Stimulated activated CD8-positive, alpha-beta memory T cell treated with anti-CD3 and anti-CD28 coated beads, Interleukin-4, amount 100 ng/mL, for 24 hours (primary cell): ENCODE measurements around the gene CDC25B.
A peak's percentile ranks its signal among the peaks of the same experiment; 100 is the strongest.

Experiments
- DNase-seq: peaks from one replicate; pipeline ENCODE4 v3.0.0-alpha.2; 2020; ENCODE audit warnings: low read depth

The CDC25B gene

DNA sequence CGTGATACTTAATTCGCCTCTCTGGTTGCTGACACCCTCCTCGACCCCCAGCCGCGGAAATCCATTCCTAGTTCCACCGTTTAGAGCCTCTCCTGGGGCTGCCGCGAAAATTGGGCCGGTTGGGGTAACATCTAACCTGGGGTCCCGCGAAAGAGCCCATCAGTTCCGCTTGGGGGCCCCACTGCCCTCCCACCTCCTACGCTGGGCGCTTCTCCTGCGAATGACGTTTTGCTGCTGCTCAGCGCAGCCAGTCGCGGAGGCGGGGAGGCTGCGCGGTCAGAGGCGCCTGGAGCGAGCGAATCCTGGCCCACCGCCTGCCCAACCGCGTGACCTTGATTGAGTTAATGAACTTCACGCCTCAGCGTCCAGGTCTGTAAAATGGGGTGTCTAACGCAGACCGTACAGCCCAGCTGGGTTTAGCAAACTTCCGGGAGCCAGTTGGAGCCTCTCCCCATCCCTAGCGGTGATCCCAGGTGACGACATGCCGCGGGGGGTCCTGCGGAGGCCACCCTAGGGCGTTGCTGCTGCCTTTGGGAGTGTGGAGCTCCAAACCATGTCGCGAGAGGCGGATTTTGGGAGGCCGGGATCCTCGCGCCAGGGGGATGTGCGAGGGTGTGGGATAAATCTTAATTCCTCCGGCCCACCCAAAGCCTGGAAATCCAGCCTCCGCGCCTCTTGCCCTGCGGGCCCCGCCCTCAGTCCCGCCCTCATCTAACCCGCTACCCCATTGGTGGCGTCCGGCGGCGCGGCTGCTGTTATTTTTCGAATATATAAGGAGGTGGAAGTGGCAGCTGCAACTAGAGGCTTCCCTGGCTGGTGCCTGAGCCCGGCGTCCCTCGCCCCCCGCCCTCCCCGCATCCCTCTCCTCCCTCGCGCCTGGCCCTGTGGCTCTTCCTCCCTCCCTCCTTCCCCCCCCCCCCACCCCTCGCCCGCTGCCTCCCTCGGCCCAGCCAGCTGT is at the start of gene CDC25B:
TSS of gene CDC25B (plus strand) at position 800 of the 958 bp plus-strand sequence. CDS start 222 bp downstream, outside the sequence.
- DNase-seq: peak; percentile 84

DNA sequence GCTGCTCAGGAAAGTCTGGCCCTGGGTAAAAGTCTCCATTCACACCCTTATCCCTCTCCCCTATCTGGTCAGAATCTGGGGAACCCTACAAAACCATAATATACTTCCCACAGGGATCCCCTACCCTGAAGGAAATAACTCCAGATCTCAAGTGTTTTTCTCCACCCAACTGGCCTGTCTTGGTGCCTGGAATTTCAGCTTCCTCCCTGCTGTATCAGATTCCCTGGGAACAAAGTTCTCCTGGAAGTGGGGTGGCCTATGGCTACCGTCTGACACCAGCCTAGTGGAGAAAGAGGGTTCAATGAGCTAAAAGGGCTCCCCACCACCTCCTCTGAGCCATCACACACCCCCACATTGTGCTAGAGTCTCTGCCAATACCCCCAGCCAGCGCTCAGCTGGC is 48.6 kb upstream of the CDC25B start:
- no peak for DNase-seq

DNA sequence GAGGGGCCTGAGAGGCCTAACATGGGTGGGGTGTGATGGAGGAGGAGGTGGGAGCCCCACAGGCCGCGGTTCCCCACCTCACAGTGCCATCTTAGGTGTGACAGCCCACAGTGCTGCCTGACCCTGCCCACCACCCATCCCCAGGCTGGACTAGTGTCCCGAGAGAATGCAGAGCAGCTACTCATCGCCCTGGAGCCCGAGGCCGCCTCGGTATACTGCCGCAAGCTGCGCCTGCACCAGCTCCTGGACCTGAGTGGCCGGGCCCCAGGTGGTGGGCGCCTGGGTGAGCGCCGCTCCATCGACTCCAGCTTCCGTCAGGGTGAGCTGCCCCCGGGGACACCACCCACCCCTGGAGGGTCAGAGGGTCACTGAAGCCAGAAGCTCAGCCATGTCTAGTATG is 48.0 kb upstream of the CDC25B start:
- DNase-seq: no peak

DNA sequence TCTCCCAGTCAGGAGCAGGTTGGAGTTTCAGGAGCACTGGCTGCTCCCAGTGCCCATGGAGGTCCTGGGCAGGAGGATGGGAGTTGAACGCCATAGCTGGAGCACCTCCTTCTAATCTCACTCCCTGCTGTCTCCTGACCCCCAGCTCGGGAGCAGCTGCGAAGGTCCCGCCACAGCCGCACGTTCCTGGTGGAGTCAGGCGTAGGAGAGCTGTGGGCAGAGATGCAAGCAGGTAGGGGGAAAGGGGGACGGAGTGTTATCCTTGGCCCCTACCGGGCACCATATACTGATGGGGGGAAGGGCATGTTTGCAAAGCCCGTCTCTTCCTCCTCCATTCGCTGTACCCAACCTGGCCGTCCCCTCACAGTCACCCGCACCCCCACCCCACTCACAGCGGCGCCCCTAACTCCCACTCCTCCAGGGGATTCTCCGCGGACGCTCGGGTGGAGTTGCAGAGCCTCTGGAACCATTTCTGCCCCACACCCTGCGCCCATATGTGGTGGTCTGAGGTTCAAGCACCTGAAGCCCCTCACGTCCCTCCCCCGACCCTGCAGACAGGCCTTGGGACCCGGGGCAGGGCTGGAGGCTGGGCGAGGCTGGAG is 46.9 kb upstream of the CDC25B start:
- DNase-seq: no peak

DNA sequence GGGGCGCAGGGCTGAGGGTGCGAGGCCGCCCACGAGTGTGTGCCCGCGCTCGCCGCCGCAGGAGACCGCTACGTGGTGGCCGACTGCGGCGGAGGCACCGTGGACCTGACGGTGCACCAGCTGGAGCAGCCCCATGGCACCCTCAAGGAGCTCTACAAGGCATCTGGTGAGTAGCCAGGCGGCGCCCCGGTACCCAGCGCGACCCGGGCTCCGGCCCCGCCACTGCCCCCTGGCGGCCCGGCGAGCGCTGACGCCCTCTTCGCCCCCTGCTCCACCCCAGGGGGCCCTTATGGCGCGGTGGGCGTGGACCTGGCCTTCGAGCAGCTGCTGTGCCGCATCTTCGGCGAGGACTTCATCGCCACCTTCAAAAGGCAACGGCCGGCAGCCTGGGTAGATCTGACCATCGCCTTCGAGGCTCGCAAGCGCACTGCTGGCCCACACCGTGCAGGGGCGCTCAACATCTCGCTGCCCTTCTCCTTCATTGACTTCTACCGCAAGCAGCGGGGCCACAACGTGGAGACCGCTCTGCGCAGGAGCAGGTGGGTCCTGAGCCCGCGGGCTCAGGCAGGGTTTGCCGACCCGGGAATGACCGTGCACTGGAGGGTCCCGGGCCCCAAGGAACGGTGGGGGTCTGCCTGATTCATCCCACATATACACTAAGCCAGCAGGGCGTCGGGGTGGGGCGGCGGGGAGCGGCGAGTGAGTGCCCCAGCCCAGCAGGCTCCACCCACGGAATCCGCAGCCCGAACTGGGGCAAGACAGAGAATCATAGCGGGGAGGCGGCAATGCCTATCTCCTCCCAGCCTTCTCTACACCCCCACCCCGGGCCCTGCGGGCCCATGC is 46.2 kb upstream of the CDC25B start:
- no peak for DNase-seq

DNA sequence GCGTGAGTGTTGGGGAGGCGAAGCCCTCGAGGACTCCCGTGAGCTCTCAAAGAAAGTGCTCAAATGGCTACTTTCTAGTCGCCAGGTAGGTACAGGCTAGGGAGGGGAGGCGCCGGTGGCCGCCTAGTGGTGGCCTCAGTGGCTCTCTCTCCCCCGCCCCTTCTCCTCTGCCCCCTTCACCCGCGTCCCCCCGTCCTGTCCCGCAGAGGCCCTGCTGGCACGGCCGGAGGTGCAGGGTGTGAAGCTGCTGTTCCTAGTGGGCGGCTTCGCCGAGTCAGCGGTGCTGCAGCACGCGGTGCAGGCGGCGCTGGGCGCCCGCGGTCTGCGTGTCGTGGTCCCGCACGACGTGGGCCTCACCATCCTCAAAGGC is 44.8 kb upstream of the CDC25B start:
- no peak for DNase-seq

DNA sequence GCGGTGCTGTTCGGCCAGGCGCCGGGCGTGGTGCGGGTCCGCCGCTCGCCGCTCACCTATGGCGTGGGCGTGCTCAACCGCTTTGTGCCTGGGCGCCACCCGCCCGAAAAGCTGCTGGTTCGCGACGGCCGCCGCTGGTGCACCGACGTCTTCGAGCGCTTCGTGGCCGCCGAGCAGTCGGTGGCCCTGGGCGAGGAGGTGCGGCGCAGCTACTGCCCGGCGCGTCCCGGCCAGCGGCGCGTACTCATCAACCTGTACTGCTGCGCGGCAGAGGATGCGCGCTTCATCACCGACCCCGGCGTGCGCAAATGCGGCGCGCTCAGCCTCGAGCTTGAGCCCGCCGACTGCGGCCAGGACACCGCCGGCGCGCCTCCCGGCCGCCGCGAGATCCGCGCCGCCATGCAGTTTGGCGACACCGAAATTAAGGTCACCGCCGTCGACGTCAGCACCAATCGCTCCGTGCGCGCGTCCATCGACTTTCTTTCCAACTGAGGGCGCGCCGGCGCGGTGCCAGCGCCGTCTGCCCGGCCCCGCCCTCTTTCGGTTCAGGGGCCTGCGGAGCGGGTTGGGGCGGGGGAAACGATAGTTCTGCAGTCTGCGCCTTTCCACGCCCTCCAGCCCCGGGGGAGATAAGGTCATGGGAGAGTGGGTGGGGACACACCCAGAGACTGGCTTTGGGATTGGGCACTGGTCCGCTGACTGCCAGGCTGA is 44.3 kb upstream of the CDC25B start:
- DNase-seq: peak; percentile 35

DNA sequence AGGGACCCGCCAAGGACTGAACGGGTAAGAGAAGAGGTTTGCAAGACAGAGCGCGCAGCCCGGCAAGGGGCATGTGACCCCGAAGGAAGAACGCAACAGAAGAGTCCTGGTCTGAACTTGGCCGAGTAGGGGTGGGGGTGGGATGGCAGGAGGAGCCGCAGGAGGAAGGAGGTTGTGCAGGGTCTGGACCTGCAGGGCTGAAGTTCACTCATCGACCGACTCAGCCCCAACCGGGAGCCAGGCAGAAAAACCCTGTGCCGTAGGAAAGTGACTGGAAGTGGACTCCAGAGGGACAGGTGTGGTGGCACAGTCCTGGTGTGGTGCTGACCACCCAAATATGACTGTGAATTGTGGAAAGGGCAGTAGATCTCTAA is 43.7 kb upstream of the CDC25B start:
- no peak for DNase-seq

DNA sequence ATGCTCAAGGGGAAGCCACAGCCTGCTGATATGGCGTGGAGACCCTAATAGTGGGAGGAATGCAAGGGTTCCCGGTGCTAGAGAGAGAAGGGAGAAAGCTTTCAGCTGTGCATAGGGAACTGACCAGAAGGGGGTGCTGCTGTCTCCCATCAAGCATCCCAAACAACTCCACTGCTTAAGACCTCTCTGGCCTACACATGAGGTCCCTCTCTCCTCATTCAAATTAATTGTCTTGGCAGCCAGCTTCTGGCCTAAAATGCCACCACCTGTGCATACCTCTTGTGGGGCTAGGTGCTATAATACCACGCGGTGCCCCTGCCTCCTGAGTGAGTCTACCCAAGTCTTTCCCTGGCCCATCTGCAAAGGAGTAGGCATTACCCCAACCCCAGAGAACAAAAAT is 43.0 kb upstream of the CDC25B start:
- peak; percentile 38 for DNase-seq

DNA sequence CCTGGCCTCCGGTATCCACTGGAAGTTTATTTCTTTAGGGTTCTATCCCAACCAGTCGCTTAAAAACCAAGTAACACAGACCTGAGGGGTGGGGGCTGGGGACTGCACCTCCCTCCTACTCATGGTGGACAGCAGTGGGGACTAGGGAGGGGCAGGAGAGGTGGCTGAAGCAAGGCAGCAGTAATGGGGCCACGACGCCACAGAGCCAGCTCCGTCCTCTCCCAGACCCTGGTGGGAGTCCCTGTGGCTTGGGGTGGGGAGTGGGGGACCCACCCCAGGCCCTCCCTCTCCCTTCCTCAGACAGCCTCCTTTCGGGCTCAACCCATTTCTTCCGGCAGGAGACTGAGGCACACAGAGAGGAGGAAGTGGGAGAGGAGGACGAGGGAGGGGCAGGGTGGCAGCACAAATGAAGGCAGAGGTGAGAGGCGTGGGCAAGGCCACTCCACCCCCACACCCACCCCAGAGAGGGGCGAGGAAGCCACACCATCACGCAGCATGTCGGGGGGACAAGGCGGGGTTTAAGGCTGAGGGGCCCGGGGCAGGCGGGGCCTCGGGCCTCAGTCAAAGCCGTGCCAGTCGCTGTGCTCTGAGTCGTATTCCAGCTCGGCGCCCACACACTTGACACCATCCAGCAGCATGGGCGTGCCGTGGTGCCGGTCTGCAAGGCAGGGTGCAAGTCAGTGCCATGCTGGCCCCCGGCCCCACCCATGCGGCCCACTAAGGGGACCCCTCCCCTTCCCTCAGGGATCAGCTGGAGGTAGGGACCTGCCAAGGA is 42.4 kb upstream of the CDC25B start:
- DNase-seq: no peak

DNA sequence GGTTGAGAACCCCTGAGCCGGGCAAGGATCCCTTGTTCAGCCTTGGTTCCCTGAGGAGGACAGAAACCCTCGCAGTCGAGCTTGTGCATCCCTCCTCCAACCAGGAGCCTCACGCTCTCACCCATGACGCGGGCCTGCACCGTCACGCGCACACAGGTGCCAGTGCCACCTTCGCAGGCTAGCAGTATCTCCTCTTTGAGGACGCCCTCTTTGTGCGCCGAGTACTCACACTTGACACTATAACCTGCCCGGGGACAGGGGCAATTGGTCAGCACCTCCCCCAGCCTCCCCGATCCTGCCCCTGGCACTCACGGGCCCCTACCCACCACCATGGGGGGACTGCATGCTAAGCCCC is 41.9 kb upstream of the CDC25B start:
- DNase-seq: no peak

DNA sequence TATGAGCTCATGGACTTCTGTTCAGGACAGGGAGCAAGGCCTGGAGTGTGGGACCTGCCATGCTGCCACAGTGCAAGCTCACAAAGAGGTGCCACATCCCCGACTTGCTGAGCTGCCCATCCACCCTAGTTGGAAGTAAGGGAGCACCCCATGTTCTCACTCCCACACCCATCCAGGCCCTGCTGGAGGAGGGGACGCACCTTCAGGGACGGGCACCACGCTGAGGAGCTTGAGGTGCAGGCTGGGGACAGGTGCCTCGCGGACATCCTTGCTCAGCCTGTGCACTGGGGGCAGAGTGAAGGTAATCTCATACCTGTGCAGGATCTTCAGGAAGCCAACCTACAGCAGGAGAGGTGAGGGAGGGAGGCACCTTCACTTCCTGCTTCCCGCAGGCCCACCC is 40.8 kb upstream of the CDC25B start:
- DNase-seq: no peak

DNA sequence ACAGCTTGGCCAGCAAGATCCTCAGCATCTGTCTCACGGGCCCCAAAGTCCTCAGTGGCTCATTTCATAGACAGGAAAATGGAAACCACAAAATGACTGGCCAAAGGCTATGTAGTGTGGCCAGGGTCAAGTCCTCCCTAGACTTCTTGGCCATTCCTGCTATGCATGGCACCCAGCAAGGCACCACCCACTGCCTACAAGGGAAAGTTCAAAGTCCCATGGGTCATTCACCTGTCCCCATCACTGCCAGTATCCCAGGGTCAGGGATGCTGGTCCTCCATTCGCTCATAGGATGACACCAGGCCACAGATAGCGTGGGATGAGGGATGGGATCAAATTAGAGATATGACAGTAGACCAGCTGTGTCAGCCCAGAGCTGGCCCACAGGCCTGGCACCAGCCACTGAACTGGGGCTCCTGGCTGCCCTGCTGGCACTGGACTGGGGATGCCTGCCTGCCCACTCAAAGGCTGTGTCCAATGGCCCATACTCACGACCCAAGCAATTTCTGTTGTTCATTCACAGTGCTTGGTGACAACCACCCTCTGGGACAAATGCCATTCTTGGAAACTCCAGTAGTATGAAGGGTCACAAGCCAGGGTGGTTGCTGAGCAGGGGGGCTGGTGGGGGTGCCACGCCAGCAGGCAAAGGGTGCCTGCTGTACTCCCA is 40.2 kb upstream of the CDC25B start:
- DNase-seq: no peak

DNA sequence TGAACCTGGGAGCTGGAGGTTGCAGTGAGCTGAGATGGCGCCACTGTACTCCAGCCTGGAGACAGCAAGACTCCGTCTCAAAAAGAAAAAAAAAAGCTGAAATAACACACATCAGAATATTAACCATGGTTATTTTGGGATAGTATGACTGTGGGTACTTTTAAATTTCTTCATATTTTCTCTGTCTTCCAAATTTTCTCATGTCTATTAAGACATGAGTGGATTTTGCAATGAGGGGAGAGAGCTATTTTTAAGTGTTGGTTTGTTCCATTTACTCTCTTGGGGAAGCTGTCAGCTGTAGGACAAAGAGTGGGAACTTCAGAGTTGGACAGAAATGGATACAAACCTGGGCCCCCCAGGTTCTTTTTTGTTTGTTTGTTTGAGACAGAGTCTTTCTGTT is 38.8 kb upstream of the CDC25B start:
- DNase-seq: no peak

DNA sequence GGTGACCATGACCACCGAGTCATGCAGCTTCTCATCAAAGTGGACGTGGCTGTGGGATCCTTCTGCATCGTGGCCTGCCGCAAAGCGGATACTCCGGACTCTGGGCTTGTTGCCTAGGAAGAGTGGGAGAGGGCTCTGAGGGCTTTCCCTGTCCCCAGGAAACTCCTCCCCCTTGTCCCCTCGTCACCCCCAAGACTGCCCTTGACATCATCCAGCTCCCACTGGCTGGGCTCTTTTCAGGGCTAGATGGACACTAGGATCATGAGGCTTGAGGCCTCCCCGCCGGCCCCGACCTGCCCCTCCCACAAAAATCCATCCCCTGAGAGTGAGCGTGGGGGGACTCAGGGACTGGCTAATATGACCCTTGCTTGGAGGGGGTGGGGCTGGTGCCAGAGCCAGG is 37.5 kb upstream of the CDC25B start:
- DNase-seq: no peak

DNA sequence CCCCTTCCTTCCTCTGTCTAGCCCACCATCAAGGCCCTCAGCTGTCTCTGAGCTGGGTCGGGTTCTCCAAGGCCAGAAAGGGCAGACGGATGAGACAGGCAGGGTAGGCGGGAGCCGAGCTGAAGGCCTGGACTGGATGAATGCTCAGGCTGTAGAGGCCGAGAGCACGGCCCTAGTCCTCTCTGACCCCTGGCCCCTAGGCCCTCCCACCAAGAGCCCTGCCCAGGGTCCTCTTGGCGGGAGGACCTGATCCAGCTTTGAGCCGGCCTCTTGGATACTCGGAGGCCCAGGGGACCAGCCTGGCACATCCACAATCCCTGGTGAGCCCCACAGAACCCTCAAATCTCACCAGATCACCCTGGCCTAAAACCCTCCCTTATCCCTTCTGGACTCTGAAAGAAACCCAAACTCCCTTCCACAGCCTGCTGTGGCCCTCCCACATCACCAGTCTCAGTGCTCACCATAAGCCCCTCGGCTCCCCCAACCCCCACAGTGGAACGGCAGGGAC is 36.7 kb upstream of the CDC25B start:
- DNase-seq: no peak

DNA sequence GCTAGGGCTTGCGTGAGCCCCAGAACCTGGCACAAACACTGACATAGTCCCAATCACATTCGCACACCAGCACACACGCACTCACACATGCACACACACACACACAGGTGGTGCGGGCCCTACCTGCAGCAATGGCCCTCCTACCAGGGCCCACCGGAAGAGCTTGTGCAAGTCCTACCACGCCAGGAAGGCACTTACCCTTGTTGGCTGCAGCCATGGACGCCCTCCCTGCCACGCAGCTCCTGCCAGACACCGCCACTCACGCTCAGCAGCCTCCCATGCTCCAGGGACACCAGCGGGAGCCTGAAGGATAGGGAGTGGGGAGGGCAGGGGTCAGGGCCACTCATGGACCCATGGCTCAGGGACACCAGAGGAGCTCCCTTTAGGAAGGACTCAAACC is 36.2 kb upstream of the CDC25B start:
- DNase-seq: no peak

DNA sequence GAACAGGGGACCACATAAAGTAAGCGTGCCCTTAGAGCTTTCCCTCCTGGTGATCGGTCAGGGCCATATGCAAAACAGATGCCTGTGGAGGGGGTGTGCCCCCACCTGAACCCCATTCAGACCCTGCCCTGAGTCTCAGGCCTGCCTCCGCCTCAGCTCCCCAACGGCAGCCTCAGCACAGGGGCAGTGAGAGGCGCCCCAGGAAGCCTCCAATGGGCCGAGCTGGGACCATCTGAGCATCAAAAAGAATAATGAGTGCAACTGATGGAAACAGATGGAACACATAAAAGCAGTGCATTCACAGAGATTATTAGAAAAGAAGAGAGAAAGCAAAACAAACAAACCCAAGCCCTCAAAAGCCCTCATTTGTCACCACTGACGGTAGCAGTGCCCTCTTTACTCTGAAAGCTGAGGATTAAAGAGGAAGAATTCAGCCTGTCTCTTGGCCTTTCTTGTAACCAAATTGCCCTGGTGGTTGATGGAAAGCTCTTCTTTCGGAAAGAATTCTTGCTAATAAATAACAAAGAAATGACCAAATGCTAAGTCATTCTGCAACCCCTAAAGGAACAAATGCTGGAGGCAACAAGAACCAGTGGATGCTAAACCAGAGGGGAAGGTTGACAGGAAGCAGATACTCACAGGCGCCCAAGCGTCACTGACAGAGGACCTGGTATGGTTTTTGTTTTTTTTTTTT is 35.3 kb upstream of the CDC25B start:
- DNase-seq: no peak

DNA sequence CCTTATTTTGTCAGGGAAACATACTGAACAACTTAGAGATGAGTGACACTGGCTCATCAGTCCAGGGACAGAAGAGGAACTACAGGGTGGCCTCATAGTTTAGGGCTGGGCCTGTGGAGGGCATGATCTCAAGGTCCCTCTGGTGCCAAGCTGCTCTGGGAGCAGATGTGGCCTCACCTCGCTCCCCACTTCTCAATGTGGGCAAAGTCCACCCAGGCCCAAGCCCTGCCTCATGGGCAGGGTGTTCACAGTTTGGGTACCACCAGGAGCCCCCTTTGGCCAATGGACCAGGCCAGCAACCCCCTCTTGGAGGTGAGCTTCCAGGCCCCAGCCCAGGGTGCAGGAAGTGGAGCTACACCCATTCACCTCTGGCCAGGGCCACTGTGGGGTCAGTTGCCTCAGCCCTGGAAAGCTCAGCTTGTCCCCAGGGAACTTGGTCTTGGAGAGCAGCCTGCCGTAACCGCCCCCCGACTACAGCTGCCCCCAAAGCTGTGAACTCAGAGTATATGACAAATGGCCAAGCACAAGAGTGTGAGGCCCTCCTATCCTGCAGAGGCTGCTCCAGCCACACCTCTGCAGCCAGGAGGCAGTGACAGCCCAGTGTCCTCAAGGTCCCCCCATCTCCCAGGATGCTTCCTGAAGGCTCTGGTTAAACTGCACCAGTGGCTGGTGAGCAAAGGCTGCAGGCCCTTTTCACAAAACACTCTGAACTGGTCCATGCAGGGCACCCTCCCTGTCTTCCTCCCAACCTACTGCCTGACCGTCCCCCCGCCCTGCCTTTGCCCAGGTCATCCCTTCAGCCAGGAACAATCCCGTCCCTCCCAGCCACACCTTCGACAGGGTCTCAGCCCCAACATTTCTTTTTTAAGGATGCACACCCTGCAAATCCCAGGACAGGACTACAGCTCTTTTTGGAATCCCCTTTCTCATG is 32.2 kb upstream of the CDC25B start:
- no peak for DNase-seq
